LNCaP clone FGC (cell line): ENCODE data around the gene SLC22A15.

Experiments
- DNase-seq: peaks from one replicate; pipeline ENCODE4 v3.0.0-alpha.2; 2011; ENCODE audit warnings: low read depth
- H3K4me3 ChIP-seq: 2 replicates; pipeline ENCODE4 v1.5.1; 2011; ENCODE audit warnings: mild to moderate bottlenecking, low read depth, low read length, control low read depth
- CTCF ChIP-seq: IDR thresholded peaks from 2 replicates; pipeline ENCODE4 v1.5.1; 2012; ENCODE audit warnings: mild to moderate bottlenecking; ENCODE audit not compliant: control insufficient read depth, insufficient read depth; ENCODE audit errors: extremely low read depth

The SLC22A15 gene

GRCh38 chr1:115980998-115981993 is 5.0 kb downstream of the SLC22A15 start:
- H3K4me3 ChIP-seq: no peak overlapping the region
- peak; percentile 76 for TF ChIP-seq CTCF
- DNase-seq: no peak

GRCh38 chr1:115982400-115982799 is 6.1 kb downstream of the SLC22A15 start:
- no peak for TF ChIP-seq CTCF
- no peak overlapping the region for H3K4me3 ChIP-seq
- no peak for DNase-seq

DNA sequence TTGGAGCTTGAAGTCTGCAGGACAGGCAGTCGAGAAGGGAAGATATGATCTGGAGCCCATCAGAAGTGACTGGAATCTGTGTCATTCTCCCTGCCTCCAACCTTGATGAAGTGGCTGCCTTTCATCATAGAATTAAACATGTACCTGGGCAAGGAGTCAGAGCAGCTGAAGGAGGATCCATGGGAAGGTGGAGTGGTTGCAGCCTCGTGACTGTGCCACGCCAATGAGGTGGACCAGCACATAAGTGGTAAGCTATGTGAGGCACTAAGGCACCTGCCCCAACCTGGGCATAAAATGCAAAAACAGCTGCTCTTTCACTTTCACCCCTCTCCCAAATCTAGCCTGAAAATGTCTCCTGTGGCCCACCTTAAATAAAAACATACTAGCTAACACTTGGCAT is 7.3 kb downstream of the SLC22A15 start:
- no peak for TF ChIP-seq CTCF
- no peak for DNase-seq
- H3K4me3 ChIP-seq: no peak overlapping the region

DNA sequence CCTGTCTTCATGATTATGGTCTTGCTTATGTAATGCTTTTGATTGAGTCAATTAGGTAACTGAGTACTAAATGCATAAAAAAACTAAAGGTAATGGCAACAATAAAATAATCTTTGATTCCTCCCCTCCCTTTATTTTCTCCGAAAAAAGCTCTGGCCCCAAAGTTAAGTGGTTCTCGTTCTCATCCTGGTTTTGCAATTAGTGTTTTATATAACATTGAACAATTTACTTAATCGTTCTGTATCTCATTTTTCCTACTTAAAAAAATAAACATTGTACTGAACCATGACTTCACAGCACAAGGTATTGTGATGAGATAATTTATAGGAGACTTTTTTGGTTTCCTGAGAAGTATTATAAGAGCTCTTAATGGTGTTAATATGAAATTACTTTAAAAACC is 11.3 kb downstream of the SLC22A15 start:
- no peak for TF ChIP-seq CTCF
- no peak for DNase-seq
- H3K4me3 ChIP-seq: no peak overlapping the region

DNA sequence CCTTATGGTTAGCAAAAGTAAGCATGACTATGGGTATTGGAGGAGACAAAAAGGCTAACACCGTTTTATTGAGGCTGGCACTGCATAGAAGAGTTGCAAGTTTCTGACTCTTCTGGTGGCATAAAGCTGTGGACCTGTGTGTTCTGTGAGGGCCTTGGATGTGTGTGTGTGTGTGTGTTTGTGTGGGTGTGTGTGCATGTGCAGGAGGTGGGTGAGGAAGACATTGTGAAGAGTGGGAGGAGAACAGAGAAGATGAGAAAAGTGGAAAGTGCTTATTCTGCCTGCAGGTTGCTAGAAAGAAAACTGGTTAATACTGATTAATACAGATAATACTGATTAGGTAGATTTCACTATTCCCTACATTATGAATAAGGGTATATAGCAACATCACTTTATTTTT is 12.6 kb downstream of the SLC22A15 start:
- no peak for DNase-seq
- no peak for TF ChIP-seq CTCF
- no peak overlapping the region for H3K4me3 ChIP-seq

DNA sequence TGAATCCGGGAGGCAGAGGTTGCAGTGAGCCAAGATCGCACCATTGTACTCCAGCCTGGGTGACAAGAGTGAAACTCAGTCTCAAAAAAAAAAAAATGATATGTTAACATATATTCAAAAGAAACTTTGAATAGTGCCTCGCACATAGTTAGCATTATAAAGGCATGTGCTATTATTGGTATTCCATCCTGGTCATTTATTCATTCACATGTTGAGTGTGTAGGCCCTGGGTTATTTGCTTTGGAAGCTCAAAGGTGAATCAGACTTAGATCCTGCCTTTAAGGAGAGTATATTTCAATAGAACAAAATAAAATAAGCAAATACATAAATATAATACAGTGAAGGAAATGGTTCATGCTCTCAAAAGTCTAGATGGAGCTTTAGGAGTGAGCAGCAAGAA is 13.4 kb downstream of the SLC22A15 start:
- no peak for DNase-seq
- no peak overlapping the region for H3K4me3 ChIP-seq
- no peak for TF ChIP-seq CTCF
